Stimulated activated CD8-positive, alpha-beta memory T cell treated with anti-CD3 and anti-CD28 coated beads, Interleukin-7, amount 100 ng/mL, for 4 hours (primary cell): ENCODE results near the gene MTCL3.

Experiments
- DNase-seq, 2 donors: peaks; one replicate each; pipeline ENCODE4 v3.0.0-alpha.2; 2020; ENCODE audit warnings: low read depth in 2 of 2

The MTCL3 gene

DNA sequence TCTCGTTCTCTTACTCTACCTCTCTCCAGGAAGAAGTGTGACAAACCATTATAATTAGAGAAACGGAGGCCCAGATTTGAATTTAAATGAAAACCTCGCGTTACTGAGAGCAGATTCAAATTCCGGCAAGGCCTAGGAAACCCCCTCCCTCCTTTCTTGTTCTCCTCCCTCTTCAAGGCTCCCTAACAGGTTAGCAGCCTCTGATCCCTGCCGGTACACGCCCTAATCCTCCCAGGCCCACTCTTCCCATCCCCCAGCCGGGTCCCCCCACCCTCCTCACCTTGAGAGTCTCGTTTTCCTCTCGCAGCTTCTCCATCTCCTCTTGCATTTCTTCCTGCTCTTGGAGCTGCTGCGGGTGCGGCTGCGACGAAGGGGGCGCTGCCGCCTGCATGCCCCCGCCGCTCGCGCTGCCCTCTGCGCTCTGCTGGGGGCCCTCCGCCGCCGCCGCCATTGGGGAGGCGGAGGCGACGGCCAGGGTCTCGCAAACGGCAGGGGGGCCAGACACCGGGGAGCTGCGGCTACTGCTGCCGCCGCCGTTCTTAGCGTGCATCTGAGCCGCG is 3.8 kb downstream of the MTCL3 start:
- peak in 1 of 2 donors; percentile 13 for DNase-seq

- peak in 1 of 2 donors; percentile 5 for DNase-seq
Measured at GRCh38 chr6:127514773-127515227, 4.3 kb downstream of the MTCL3 start.

DNA sequence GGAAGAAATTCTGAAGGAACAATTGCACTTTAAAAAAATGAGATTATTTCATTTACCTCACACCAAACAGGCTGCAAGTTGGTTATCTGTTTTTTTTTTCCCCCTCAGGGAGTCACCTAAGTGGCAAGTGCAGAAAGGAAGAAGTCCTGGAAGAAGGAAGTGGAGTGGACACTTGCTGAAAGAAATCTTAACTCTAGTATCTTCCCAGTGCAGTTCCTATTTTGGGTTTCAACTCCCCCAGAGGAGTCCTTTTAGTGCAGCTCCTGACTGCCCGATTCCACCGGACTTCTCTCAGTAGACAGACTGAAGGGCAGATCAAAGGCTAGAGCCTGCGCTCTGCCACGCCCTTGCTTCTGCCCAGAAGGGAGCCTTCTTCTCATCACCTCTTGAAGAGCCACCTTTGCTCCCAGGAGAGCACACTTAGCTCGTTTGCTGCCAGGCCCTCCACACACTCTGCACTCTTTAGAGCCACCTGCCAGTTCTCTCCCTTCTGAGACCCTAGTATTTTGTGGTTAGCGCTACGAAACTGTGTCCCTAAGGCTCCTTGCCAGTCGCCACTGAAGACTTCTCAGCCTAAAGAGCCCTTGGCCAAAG is 4.9 kb downstream of the MTCL3 start:
- no peak for DNase-seq

- DNase-seq, result no peak
Measured at GRCh38 chr6:127513425-127513824, 5.7 kb downstream of the MTCL3 start.

- DNase-seq, result no peak
Measured at GRCh38 chr6:127510876-127511275, 8.3 kb downstream of the MTCL3 start.

- no peak for DNase-seq
Measured at GRCh38 chr6:127506894-127507293, 12.2 kb downstream of the MTCL3 start.

GRCh38 chr6:127503022-127503421 is 16.1 kb downstream of the MTCL3 start:
- no peak for DNase-seq

DNA sequence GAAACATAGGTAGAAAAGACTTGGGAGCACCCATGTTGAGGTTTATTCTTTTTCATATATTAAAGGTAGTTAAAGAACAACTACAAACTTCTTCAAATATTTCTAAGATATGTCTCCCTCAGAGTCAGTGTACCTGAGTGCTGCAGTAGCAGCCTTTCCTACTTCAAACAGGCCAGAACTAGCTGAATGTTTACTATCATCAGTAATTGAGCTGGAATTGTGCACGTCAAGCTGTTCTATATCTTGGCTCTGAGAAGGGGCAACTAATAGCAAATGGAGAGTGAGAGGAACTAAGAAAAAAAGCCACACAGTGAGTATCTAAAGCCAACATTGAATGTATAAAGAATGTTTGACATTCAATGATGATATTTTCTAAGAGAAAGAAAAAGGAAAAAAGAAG is 21.7 kb downstream of the MTCL3 start:
- DNase-seq, result no peak

GRCh38 chr6:127496471-127496870 is 22.7 kb downstream of the MTCL3 start:
- DNase-seq, result no peak

DNA sequence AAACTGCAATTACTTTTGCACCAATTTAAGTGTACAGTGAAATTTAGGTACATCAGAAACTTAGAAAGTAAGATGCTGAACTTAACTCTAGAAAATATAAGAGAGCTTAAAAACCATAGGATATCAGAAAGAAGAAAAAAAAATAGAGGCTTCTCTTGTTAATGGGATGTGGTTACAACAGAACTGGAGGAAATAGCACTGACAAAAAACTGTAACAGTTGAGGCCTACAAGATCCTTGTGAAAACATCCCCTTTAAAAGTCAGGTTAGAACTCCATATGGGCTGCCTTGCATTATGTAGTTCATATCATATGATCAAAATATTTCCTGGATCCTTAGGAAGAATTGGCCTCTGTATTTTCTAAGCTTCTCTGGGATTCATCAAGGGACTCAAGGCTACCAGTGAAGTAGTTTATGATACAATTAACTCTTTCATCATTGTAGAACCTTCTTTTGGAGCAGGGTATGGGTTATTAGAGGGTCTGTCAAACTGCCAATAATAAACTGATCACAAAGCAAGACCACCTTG is 24.8 kb downstream of the MTCL3 start:
- no peak for DNase-seq

GRCh38 chr6:127489248-127489647 is 29.9 kb downstream of the MTCL3 start:
- DNase-seq, result no peak

DNA sequence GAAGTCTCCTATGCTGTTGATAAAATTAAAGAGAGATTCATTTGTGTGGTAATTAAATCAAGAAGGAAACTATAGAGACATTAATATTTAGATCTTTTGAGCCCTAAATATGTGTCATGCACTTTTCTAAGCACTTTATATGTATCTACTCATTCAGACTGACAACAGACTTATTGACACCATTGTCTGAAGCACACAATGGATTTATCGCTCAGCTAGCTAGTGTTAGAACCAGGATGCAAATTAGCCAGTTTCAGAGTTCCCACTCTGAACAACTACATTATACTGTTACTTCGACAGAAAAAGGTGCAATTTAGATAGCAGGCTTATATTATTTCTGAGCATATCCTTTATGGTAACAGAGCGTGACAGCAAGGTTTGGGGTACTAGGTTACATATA is 32.2 kb downstream of the MTCL3 start:
- no peak for DNase-seq

DNA sequence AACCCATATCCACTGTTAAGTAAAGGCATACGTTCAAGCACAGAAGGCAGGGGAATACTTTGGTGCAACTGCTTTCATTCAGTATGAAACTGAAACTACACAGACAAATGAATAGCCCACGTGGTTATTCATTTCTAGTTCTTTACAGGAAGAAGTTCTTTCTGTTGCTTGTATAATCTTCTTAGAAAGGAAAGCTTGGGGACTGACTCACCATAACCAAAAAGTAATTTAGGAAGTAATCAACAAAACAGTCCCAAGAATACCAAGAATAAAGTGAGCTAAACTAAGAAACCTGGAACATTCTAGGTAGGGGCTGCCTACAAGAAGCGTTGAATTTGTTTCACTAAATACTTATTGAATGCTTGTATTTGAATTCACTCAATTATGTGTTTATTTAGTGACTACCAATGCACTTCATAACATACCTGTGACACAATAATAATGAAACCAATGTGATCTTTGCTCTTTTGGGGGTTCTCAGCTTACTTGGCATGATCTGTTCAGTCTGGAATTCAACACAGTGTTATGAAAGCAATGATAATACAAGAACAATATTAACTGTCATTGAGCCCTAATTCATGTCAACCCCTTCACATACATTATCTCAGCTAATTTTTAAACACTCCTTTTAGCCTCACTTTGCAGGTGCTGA is 34.8 kb downstream of the MTCL3 start:
- DNase-seq, result no peak

DNA sequence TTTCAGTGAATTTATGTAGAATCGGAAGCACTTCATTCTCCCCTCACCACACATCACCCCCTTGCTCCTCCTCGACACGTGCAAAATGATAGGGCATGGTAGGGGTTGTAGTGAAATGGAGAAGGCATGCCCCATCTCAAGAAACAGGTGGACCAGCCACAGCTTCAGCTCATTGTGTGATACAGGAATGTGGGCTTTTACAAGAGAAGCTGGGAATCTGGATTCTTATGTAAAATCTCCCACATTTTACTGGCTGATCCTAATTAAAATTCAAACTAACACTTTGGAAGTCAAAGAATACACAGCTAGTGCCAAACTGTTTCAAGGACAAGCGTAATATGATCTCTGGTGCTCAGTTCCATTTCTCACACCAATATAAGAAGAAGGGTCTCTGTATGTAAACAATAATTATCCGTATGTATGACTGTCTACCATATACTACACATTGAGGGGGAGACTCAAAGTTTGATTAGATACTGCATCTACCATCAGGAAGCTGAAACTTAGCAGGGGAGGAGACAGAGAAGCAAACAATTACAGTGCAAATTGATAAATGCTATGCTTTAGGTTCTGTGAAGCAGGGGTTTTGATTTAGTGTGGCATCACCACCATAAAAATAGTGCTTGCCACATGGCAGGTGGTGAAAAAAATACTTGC is 35.6 kb downstream of the MTCL3 start:
- DNase-seq, result no peak

DNA sequence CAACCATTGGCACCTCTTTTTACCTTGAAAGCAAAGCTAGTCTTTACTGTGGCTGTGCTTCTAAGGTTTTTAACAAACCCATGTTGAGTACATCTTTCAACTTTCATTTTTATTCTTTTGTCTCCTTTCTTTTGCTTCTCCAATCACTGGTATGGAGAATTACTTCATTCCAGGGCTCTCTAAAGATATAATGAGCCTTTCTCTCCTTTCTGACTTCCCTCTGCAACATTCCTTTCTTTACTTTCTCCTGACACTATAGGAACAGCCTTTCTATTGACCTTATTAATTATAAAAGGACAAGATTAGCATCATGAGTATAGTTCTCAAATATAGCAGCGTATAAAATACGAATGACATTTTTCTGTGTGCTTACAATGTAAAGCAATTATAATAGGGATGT is 36.8 kb downstream of the MTCL3 start:
- no peak for DNase-seq

DNA sequence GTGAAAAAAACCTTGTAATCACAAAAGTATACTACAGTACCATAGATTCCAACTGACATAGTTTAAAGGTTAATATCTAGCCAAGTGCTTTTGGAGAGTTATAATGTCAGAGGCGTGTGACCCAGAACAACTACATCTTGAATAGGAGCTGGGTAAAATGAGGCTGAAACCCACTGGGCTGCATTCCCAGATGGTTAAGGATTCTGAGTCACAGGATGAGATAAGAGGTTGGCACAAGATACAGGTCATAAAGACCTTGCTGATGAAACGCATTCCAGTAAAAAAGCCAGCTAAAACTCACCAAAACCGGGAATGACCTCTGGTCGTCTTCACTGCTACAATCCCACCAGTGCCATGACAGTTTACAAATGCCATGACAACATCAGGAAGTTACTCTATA is 37.5 kb downstream of the MTCL3 start:
- DNase-seq, result no peak

- no peak for DNase-seq
Measured at GRCh38 chr6:127481111-127481510, 38.0 kb downstream of the MTCL3 start.

- DNase-seq, result no peak
Measured at GRCh38 chr6:127477658-127478057, 41.5 kb downstream of the MTCL3 start.

DNA sequence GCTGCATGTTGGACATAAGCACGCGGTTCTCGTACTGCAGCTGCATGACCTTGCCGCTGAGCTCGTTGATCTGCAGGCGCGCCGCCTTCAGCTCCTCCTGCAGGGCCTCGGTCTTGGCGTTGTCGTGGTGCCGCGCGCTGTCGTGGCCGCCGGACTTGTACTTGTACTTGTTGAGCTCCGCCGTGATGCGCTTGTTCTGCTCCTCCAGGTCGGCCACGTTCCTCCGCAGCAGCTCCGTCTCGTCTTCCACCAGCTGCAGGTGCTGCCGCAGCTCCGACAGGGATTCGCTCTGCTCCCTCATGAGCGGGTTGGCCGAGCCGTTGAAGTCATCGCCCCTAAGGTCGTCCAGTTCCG is 43.3 kb downstream of the MTCL3 start:
- no peak for DNase-seq

GRCh38 chr6:127475135-127475822 is 43.9 kb downstream of the MTCL3 start:
- DNase-seq, result no peak

DNA sequence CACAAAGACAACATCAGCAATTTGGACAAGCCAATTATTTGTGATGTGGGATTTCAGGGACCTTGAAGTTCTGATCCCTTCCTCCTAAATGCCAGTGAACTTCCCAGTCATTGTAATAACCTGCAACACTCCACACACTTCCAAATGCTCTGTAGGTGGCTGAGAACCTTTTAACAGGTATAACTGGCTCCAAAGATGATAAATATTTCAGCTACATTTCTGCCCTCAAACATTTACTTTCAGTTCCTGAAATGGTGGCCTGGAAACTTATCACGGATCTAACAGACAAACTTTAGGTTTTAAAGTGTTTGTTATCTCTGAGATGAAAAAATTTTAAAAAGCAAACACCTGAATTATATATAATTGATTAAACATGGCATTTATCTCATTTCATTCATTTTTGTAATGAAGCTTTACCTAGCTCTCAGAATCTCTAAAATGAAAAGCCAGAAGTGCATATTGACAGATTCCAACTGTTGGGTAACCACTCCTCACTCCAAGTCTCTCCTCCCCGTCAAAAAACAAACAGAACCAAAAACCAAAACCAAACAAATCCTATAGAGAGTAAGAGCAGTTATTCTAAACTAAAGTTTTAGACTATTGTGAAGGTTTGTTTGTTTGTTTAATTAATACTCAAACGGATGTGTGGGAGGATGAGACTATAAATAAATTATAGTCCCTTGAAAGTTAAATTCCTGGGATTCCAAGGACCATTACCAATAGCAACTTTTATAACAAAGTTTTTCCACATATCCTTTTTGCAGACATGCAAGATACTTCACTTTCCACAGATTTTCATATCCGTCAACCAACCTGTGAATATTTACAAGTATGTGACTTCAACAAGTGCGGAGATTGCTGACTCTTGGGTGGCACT is 47.5 kb downstream of the MTCL3 start:
- no peak for DNase-seq
